GM23338 (cell line): ENCODE data around the gene RIC1. TPM values are rescaled to one million over a fixed set of nuclear protein-coding genes. Genes with fewer than 3 reads are reported as not detected.

Experiments used
- ATAC-seq: fragments of 200-7000 bp; cut with Tn5 transposase; 3 replicates; pipeline ENCODE4 v1.9.1; 2020
- DNase-seq: peaks from one replicate; pipeline ENCODE4 v3.0.0-alpha.2; 2015; ENCODE audit warnings: low spot score
- H2AFZ ChIP-seq: fragments of 200-600 bp; sonication (generic); 2 replicates; pipeline ENCODE4 v1.8.0; 2016; ENCODE audit warnings: antibody characterized with exemption, mild to moderate bottlenecking, moderate library complexity
- H3F3A ChIP-seq: fragments of 200-600 bp; sonication (generic); replicated peaks from 2 replicates; pipeline ENCODE4 v1.8.0; 2017; ENCODE audit warnings: antibody characterized with exemption, mixed run types, low read depth
- H3K27ac ChIP-seq: fragments of 200-600 bp; sonication (generic); 2 replicates; pipeline ENCODE4 v1.6.1; 2016; ENCODE audit warnings: low read depth
- H3K27me3 ChIP-seq: fragments of 200-600 bp; sonication (generic); 2 replicates; pipeline ENCODE4 v1.8.0; 2016; ENCODE audit warnings: mild to moderate bottlenecking, mixed run types, moderate library complexity; ENCODE audit not compliant: insufficient read depth
- H3K36me3 ChIP-seq: fragments of 200-600 bp; sonication (generic); 2 replicates; pipeline ENCODE4 v1.8.0; 2016; ENCODE audit warnings: mild to moderate bottlenecking; ENCODE audit not compliant: insufficient read depth
- H3K4me1 ChIP-seq: fragments of 200-600 bp; sonication (generic); 2 replicates; pipeline ENCODE4 v1.8.0; 2016; ENCODE audit warnings: mild to moderate bottlenecking, moderate library complexity; ENCODE audit not compliant: insufficient read depth
- H3K4me2 ChIP-seq: fragments of 200-600 bp; sonication (generic); 2 replicates; pipeline ENCODE4 v1.7.1; 2017; ENCODE audit warnings: mixed run types
- H3K4me3 ChIP-seq: fragments of 200-600 bp; sonication (generic); 2 replicates; pipeline ENCODE4 v1.6.1; 2016; ENCODE audit warnings: mixed run types
- H3K79me2 ChIP-seq: fragments of 200-600 bp; sonication (generic); replicated peaks from 2 replicates; pipeline ENCODE4 v1.8.0; 2017; ENCODE audit warnings: mild to moderate bottlenecking; ENCODE audit not compliant: insufficient read depth
- H3K9me2 ChIP-seq: fragments of 200-600 bp; sonication (generic); 2 replicates; pipeline ENCODE4 v1.8.0; 2017; ENCODE audit not compliant: insufficient read depth
- H4K20me1 ChIP-seq: fragments of 200-600 bp; sonication (generic); replicated peaks from 2 replicates; pipeline ENCODE4 v1.8.0; 2017; ENCODE audit warnings: mild to moderate bottlenecking; ENCODE audit not compliant: insufficient read depth
- H3K27ac Mint-ChIP-seq: 2 replicates; pipeline ENCODE4 v1.8.0; 2020; ENCODE audit warnings: inconsistent platforms, mild to moderate bottlenecking, moderate library complexity, mixed read lengths
- H3K27me3 Mint-ChIP-seq: 3 replicates; pipeline ENCODE4 v1.8.0; 2022; ENCODE audit warnings: low read depth, mild to moderate bottlenecking, moderate library complexity, mixed read lengths, inconsistent platforms; ENCODE audit not compliant: insufficient read depth, poor library complexity
- H3K36me3 Mint-ChIP-seq: 3 replicates; pipeline ENCODE4 v1.8.0; 2021; ENCODE audit warnings: low read depth, mild to moderate bottlenecking, inconsistent platforms, moderate library complexity, mixed read lengths
- H3K4me1 Mint-ChIP-seq: 3 replicates; pipeline ENCODE4 v1.8.0; 2020; ENCODE audit warnings: mild to moderate bottlenecking, inconsistent platforms, mixed read lengths
- H3K4me3 Mint-ChIP-seq: 3 replicates; pipeline ENCODE4 v1.8.0; 2021; ENCODE audit warnings: moderate library complexity, mild to moderate bottlenecking, inconsistent platforms, mixed read lengths
- H3K9me3 Mint-ChIP-seq: 3 replicates; pipeline ENCODE4 v1.8.0; 2020; ENCODE audit warnings: moderate library complexity, mild to moderate bottlenecking, inconsistent platforms, mixed read lengths
- CREB1 ChIP-seq: fragments of 250-450 bp; sonication (Bioruptor Pico); IDR thresholded peaks from 2 replicates; pipeline ENCODE4 v1.5.0; 2020; ENCODE audit warnings: low read depth, mild to moderate bottlenecking, moderate library complexity
- CTCF ChIP-seq, 2 experiments: fragments of 200-600 bp in 1 of 2; sonication (generic) in 1 of 2; conservative IDR thresholded peaks; 2 replicates each; pipeline versions ENCODE4 v1.5.1 to v1.6.1; 2016 to 2017; ENCODE audit warnings: antibody characterized with exemption in 2 of 2, low read depth in 2 of 2, mild to moderate bottlenecking in 2 of 2, moderate library complexity in 1 of 2
- ETS1 ChIP-seq: IDR thresholded peaks from 2 replicates; pipeline ENCODE4 v1.6.1; 2016; ENCODE audit warnings: antibody characterized with exemption
- EZH2 ChIP-seq: fragments of 200-600 bp; sonication (generic); IDR thresholded peaks from one replicate; pipeline ENCODE4 v1.8.0; 2017; ENCODE audit warnings: antibody characterized with exemption, mild to moderate bottlenecking, low read depth; ENCODE audit not compliant: unreplicated experiment
- EZH2phosphoT487 ChIP-seq: fragments of 200-600 bp; sonication (generic); IDR thresholded peaks from one replicate; pipeline ENCODE4 v1.8.1; 2018; ENCODE audit warnings: antibody characterized with exemption; ENCODE audit not compliant: unreplicated experiment
- JUNB ChIP-seq: IDR thresholded peaks from one replicate; pipeline ENCODE4 v1.6.1; 2016; ENCODE audit warnings: antibody characterized with exemption; ENCODE audit not compliant: unreplicated experiment
- NANOG ChIP-seq: IDR thresholded peaks from 2 replicates; pipeline ENCODE4 v1.6.1; 2016; ENCODE audit warnings: antibody characterized with exemption, borderline replicate concordance
- POLR2AphosphoS5 ChIP-seq: IDR thresholded peaks from 2 replicates; pipeline ENCODE4 v1.6.1; 2016; ENCODE audit warnings: antibody characterized with exemption, low read depth
- STAT1 ChIP-seq: IDR thresholded peaks from one replicate; pipeline ENCODE4 v1.6.1; 2016; ENCODE audit warnings: antibody characterized with exemption; ENCODE audit not compliant: unreplicated experiment
- ZNF114 ChIP-seq: fragments of 250-450 bp; sonication (Bioruptor Pico); IDR thresholded peaks from 2 replicates; pipeline ENCODE4 v1.5.0; 2020; ENCODE audit warnings: mild to moderate bottlenecking, moderate library complexity
- ZNF331 ChIP-seq: fragments of 250-450 bp; sonication (Bioruptor Pico); IDR thresholded peaks from 2 replicates; pipeline ENCODE4 v1.5.0; 2020; ENCODE audit warnings: low read depth, mild to moderate bottlenecking, moderate library complexity
- polyA plus RNA-seq: library from polyadenylated mRNA; unstranded; fragments of >200 nt; fragmentation: Nextera tagmentation; extraction: Ambion mirVana; gene quantifications from 2 replicates; pipeline ENCODE4 v1.2.1, GENCODE V29; 2016
- total RNA-seq: library from RNA; depleted of rRNA; stranded (reverse); fragments of >200 nt; shearing (Covaris generic); gene quantifications from 2 replicates; pipeline ENCODE4 v1.2.3, GENCODE V29; 2014
- TF ChIP-seq, protein P1 (sequence below): IDR thresholded peaks from one replicate; pipeline ENCODE4 v1.6.1; 2018; ENCODE audit warnings: antibody characterized with exemption; ENCODE audit not compliant: unreplicated experiment
- TF ChIP-seq, protein P2 (sequence below): fragments of 250-450 bp; sonication (Bioruptor Pico); IDR thresholded peaks from 2 replicates; pipeline ENCODE4 v1.5.0; 2020; ENCODE audit warnings: mild to moderate bottlenecking, moderate library complexity

The RIC1 gene
- total and polyA plus RNA-seq, 2 experiments from 2014 or later = 7.8 to 34.9 TPM

- peaks cover 8% of the 10 kb centered on the region; the same call in 1 of the 2 replicates for H3K36me3 ChIP-seq
- H3F3A ChIP-seq = no peaks in the 10 kb centered on the region
- Mint-ChIP-seq H3K4me1 (no peaks in the 10 kb centered on the region; the same call in 2 of the 3 replicates), H3K9me3 (no peaks in the 10 kb centered on the region), H3K4me3 (no peak overlapping the region), H3K27me3 (peaks cover under 1% of the 10 kb centered on the region), H3K36me3 (peaks cover 10% of the 10 kb centered on the region; the same call in 2 of the 3 replicates), H3K27ac (no peak overlapping the region)
- no peaks in the 10 kb centered on the region for H3K27me3 ChIP-seq
- H2AFZ ChIP-seq = no peak overlapping the region
- H4K20me1 ChIP-seq = no peaks in the 10 kb centered on the region
- no peak for TF ChIP-seq CREB1 (CRISPR knock-in tag)
- TF ChIP-seq EZH2 = no peak
- TF ChIP-seq NANOG = no peak
- TF ChIP-seq JUNB = no peak
- TF ChIP-seq, protein P1, sequence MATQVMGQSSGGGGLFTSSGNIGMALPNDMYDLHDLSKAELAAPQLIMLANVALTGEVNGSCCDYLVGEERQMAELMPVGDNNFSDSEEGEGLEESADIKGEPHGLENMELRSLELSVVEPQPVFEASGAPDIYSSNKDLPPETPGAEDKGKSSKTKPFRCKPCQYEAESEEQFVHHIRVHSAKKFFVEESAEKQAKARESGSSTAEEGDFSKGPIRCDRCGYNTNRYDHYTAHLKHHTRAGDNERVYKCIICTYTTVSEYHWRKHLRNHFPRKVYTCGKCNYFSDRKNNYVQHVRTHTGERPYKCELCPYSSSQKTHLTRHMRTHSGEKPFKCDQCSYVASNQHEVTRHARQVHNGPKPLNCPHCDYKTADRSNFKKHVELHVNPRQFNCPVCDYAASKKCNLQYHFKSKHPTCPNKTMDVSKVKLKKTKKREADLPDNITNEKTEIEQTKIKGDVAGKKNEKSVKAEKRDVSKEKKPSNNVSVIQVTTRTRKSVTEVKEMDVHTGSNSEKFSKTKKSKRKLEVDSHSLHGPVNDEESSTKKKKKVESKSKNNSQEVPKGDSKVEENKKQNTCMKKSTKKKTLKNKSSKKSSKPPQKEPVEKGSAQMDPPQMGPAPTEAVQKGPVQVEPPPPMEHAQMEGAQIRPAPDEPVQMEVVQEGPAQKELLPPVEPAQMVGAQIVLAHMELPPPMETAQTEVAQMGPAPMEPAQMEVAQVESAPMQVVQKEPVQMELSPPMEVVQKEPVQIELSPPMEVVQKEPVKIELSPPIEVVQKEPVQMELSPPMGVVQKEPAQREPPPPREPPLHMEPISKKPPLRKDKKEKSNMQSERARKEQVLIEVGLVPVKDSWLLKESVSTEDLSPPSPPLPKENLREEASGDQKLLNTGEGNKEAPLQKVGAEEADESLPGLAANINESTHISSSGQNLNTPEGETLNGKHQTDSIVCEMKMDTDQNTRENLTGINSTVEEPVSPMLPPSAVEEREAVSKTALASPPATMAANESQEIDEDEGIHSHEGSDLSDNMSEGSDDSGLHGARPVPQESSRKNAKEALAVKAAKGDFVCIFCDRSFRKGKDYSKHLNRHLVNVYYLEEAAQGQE = no peak
- no peak for TF ChIP-seq CTCF (conservative IDR thresholded peaks at IDR 0.05; ENCODE audit: low read depth in 2 of 2)
- TF ChIP-seq EZH2phosphoT487 = no peak
- no peak for TF ChIP-seq POLR2AphosphoS5
- TF ChIP-seq ZNF331 = no peak
- TF ChIP-seq STAT1 = no peak
- no peak for TF ChIP-seq ETS1
- TF ChIP-seq, protein P2, sequence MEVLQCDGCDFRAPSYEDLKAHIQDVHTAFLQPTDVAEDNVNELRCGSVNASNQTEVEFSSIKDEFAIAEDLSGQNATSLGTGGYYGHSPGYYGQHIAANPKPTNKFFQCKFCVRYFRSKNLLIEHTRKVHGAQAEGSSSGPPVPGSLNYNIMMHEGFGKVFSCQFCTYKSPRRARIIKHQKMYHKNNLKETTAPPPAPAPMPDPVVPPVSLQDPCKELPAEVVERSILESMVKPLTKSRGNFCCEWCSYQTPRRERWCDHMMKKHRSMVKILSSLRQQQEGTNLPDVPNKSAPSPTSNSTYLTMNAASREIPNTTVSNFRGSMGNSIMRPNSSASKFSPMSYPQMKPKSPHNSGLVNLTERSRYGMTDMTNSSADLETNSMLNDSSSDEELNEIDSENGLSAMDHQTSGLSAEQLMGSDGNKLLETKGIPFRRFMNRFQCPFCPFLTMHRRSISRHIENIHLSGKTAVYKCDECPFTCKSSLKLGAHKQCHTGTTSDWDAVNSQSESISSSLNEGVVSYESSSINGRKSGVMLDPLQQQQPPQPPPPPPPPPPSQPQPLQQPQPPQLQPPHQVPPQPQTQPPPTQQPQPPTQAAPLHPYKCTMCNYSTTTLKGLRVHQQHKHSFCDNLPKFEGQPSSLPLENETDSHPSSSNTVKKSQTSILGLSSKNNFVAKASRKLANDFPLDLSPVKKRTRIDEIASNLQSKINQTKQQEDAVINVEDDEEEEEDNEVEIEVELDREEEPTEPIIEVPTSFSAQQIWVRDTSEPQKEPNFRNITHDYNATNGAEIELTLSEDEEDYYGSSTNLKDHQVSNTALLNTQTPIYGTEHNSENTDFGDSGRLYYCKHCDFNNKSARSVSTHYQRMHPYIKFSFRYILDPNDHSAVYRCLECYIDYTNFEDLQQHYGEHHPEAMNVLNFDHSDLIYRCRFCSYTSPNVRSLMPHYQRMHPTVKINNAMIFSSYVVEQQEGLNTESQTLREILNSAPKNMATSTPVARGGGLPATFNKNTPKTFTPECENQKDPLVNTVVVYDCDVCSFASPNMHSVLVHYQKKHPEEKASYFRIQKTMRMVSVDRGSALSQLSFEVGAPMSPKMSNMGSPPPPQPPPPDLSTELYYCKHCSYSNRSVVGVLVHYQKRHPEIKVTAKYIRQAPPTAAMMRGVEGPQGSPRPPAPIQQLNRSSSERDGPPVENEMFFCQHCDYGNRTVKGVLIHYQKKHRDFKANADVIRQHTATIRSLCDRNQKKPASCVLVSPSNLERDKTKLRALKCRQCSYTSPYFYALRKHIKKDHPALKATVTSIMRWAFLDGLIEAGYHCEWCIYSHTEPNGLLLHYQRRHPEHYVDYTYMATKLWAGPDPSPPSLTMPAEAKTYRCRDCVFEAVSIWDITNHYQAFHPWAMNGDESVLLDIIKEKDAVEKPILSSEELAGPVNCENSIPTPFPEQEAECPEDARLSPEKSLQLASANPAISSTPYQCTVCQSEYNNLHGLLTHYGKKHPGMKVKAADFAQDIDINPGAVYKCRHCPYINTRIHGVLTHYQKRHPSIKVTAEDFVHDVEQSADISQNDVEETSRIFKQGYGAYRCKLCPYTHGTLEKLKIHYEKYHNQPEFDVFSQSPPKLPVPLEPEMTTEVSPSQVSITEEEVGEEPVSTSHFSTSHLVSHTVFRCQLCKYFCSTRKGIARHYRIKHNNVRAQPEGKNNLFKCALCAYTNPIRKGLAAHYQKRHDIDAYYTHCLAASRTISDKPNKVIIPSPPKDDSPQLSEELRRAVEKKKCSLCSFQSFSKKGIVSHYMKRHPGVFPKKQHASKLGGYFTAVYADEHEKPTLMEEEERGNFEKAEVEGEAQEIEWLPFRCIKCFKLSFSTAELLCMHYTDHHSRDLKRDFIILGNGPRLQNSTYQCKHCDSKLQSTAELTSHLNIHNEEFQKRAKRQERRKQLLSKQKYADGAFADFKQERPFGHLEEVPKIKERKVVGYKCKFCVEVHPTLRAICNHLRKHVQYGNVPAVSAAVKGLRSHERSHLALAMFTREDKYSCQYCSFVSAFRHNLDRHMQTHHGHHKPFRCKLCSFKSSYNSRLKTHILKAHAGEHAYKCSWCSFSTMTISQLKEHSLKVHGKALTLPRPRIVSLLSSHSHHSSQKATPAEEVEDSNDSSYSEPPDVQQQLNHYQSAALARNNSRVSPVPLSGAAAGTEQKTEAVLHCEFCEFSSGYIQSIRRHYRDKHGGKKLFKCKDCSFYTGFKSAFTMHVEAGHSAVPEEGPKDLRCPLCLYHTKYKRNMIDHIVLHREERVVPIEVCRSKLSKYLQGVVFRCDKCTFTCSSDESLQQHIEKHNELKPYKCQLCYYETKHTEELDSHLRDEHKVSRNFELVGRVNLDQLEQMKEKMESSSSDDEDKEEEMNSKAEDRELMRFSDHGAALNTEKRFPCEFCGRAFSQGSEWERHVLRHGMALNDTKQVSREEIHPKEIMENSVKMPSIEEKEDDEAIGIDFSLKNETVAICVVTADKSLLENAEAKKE (CRISPR knock-in tag) = no peak
- TF ChIP-seq ZNF114 (CRISPR knock-in tag) = no peak
- no peaks in the 10 kb centered on the region for H3K79me2 ChIP-seq
- H3K9me2 ChIP-seq = no peaks in the 10 kb centered on the region
- ATAC-seq (no peak), DNase-seq (no peak)
- H3K4me3 ChIP-seq = no peak overlapping the region
- no peak overlapping the region for H3K4me2 ChIP-seq
- H3K27ac ChIP-seq = no peak overlapping the region
- no peaks in the 10 kb centered on the region for H3K4me1 ChIP-seq
Measured at GRCh38 chr9:5820425-5820824, 191.5 kb downstream of the RIC1 start.
